DOHH2 (cell line): ENCODE data around the gene INF2.

Source experiments
- CTCF ChIP-seq: fragments of 200-600 bp; sonication (generic); IDR thresholded peaks from one replicate; pipeline ENCODE4 v1.5.1; 2014; ENCODE audit warnings: antibody characterized with exemption, mild to moderate bottlenecking, low read depth, low read length; ENCODE audit not compliant: poor library complexity, severe bottlenecking
- EZH2phosphoT487 ChIP-seq: fragments of 200-600 bp; sonication (generic); IDR thresholded peaks from 2 replicates; pipeline ENCODE4 v1.6.1; 2017; ENCODE audit warnings: borderline replicate concordance, mild to moderate bottlenecking, antibody characterized with exemption, low read length, moderate library complexity, mixed read lengths

- TF ChIP-seq CTCF (no peak), EZH2phosphoT487 (no peak)
Observed at GRCh38 chr14:104692939-104693315, 3.5 kb downstream of the INF2 start.
